GM12874 (cell line): Measurements from ENCODE around the gene PDE7B.

Source experiments
- TF ChIP-seq, protein P1 (sequence below): IDR thresholded peaks from 2 replicates; pipeline ENCODE4 v1.5.1; 2011; ENCODE audit warnings: low read depth, mild to moderate bottlenecking, control low read depth, low read length, moderate library complexity; ENCODE audit not compliant: insufficient read depth

PDE7B gene

DNA sequence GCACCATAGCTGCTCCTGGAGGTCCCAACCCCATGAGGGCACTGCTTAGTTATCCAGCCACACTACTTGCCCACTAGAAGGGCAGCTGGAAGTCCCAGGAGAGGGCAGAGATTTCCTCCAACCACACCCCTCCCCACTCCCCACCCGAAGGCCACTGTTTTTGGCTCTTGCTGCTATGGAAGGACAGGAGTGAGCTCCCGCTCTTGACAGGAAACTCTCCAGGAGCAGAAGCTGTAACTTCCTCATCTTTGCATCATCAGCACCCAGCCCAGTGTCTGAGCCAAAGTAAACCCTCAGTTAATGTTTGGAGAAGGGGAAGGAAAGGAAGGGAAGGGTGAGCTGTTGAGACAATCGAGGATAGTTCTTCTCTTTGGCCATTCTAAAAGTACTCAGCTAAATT is 277.9 kb downstream of the PDE7B start:
- TF ChIP-seq, protein P1, sequence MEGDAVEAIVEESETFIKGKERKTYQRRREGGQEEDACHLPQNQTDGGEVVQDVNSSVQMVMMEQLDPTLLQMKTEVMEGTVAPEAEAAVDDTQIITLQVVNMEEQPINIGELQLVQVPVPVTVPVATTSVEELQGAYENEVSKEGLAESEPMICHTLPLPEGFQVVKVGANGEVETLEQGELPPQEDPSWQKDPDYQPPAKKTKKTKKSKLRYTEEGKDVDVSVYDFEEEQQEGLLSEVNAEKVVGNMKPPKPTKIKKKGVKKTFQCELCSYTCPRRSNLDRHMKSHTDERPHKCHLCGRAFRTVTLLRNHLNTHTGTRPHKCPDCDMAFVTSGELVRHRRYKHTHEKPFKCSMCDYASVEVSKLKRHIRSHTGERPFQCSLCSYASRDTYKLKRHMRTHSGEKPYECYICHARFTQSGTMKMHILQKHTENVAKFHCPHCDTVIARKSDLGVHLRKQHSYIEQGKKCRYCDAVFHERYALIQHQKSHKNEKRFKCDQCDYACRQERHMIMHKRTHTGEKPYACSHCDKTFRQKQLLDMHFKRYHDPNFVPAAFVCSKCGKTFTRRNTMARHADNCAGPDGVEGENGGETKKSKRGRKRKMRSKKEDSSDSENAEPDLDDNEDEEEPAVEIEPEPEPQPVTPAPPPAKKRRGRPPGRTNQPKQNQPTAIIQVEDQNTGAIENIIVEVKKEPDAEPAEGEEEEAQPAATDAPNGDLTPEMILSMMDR, result no peak

DNA sequence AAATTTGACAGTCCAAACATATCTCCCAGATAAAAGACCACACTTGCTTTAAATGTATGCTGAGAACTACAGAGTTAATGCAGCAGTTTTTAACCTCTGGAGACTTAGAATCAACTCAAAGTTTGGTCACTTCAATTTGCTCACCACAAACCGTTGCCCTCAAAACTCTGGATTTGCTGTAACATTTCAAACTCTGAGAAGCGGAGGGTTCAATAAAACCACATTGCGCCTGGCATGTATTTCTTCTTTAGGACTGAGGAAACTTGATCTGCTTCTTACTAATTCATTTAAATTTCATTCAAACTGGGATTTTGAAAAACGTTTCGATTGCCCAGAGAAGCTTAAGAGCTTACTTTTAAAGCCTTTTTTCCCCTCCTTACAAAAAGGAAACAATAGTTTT is 282.8 kb downstream of the PDE7B start:
- TF ChIP-seq, protein P1, result no peak

DNA sequence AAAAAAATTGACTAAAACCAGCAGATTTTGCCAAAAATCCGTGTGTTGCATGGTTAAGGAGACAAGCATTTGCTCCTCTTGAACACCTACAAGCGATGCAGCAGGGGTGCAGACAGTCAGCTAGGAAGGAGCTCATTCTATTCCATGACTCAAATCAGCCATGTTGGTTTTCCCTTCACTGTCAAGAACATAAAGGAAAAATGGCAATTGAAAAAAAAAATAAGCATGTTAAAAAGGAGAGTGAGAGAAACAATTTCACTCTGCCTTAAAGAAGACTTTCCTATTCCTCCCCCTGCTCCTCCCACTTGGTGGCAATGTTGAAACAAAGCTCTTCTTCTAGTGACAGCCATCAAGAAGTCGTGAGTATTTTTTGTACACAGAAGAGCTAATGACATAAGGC is 283.2 kb downstream of the PDE7B start:
- TF ChIP-seq, protein P1, result no peak

DNA sequence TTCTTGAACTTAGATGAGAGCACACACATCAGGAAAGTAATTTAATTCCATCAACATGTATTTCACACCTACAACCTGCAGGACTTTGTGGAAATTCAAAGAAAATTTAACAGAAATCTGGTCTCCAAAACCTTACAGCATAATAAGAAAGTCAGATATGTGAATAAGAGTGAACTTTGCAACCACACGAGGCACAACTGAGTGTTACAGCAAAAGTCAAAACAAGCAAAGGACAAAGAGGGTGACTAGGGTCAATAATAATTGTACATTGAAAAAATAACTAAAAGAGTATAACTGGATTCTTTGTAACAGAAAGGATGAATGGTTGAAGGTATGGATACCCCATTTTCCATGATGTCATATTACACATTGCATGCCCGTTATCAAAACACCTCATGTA is 284.8 kb downstream of the PDE7B start:
- TF ChIP-seq, protein P1, result no peak

DNA sequence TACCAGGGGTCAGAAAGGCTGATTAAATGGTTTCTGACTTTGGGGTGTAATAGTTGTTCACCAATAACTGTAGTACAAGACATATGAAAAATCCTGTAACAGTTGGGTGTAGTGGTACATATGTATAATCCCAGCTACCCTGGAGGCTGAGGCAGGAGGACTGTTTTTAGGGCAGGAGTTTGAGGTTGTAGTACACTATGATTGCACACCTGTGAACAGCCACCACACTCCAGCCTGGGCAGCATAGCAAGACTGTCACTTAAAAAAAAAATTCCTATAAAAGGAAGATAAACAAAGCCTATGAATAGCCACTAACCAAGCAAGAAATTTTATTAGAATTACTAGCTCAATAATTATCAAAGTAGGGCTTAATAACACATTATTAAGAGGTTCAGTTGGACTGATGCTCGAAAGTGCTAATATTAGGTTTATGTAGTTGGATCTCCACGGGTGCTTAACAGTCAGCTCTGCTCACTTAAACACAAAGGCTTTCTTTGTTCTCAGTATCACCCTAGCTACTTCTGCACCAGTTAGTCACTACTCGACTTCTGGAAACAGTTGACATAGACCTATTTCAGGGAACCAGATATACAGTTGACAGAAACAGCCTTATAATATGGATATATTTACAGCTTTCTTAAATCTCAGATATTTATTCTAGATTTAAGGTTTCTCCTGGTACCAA is 285.6 kb downstream of the PDE7B start:
- TF ChIP-seq, protein P1, result no peak

DNA sequence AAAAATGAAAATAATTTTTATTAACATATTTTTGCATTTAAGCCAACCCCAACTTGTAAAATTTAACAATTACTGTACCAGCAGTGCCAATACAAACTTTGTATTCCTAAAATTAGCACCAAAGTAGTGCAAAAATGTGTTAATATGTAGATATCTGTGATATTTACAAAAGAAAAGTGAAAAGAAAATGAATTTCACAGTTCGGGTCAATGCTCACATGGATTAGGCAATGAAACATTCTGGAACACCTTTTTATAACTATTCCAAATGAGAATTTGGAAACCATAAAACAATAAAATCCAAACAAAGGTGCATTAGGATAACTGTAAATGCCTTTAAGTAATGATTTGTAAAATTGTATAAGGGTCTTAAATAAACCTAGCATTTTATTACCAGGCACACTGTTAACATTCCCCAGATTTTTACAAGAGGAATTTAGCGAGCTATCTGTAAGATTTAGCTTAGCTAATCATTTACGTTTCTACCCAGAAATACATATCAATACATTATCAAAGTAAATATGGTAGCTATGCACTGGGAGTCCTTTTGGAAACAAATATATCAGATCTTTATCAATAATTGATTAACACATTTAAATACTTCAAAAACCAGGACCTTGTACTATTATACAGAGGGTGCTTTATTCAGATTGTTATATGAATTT is 286.4 kb downstream of the PDE7B start:
- TF ChIP-seq, protein P1, result no peak

DNA sequence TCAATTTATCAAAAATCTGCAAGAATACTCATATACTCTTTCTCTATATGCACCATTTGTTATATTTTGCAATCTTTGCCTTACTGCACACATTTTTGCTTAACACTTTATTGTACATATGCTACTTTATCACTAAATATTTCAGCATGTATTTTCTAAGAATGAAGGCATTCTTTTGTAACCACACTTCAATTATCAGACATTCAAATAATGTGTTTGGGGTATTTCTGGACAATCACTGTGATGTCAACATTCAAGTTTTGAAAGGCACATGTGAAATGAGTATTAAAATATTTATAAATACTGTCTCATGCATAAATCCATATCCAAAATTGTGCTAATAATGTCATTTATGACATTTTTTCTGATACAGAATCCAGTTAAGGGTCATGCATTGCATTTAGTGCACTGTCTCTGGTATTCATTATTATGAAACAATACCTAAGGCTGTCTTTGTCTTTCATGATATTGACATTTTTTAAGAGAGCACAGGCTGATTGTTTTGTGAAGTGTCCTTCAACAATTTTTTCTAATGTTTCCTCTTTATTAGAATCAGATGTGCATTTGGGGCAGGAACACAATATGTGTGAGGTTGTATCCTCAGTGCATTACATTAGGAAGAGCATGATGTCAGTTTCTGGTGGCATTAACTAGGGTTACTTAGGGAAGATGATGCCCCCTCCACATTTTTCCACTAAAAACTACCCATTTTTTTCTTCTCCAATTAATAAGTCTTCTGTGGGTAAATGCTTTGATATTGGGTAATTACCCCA is 292.9 kb downstream of the PDE7B start:
- TF ChIP-seq, protein P1, result no peak
